ENCODE results near the gene FEV. TPM values are rescaled to one million over a fixed set of nuclear protein-coding genes. Genes with fewer than 3 reads are reported as not detected.
"Not testable (repeated sequence)": the region's sequence is repeated elsewhere in the genome, so short reads cannot be mapped to it uniquely, and the experiment has no call there.

The FEV gene
- total RNA-seq, 6 donors from 2014 or later: not detected

DNA sequence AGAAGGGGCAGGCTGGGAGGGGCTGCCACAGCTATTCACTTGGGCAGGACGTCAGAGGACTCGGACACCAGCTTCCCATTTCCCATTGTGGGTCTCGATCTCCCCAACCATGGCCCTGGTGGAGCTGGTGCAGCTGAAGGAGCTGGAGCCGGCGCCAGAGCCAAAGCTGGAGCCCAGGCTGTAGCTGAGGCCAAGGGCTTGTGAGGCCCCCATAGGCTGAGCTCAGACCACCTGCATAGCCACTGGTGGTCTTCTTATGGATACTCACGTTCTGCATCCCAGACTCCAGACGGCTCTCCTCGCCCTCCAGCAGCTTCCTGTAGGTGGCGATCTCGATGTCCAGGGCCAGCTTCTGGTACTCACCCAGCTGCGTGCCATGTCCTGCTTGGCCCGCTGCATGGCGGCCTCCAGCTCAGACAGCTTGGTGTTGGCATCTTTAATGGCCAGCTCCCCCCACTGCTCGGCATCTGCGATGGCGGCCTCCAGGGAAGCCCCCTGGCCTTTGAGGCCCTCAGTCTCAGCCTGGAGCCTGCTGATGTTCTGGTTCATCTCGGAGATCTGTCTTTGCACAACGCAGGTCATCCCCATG is 31.5 kb downstream of the FEV start:
- ATAC-seq (ENCODE audit: low FRiP score in 2 of 2): no peak
- peaks cover 0 to under 1% (median 0%) of the 10 kb centered on the region in 4 donors for H3K27me3 ChIP-seq

GRCh38 chr2:218952160-218952559 is 32.8 kb downstream of the FEV start:
- H3K27me3 ChIP-seq: no peaks in the 10 kb centered on the region
- no peaks in the 10 kb centered on the region for H3K4me1 ChIP-seq
- H3K9me3 ChIP-seq: no peaks in the 10 kb centered on the region
- ATAC-seq (ENCODE audit: low FRiP score in 2 of 2): no peak
- H3K27ac ChIP-seq: no peak overlapping the region
- H3K4me3 ChIP-seq: no peak overlapping the region
- no peak for DNase-seq
- TF ChIP-seq POLR2A (IDR thresholded peaks at IDR 0.05) (no peak), EP300 (IDR thresholded peaks at IDR 0.05) (no peak), POLR2AphosphoS5 (IDR thresholded peaks at IDR 0.05) (no peak), CTCF (IDR thresholded peaks at IDR 0.05) (no peak)
- WGBS, 2 donors: 90 to 97% methylated on average over 7 of the region's 7 CpGs
- H3K36me3 ChIP-seq: no peaks in the 10 kb centered on the region

More for the DNA sequence above, 31.5 kb downstream of the FEV start:
- TF ChIP-seq CTCF (IDR thresholded peaks at IDR 0.05): no peak
- TF ChIP-seq EP300 (IDR thresholded peaks at IDR 0.05): no peak
- TF ChIP-seq POLR2A (IDR thresholded peaks at IDR 0.05): no peak
- TF ChIP-seq POLR2AphosphoS5 (IDR thresholded peaks at IDR 0.05): no peak
- Histone ChIP-seq H3K27ac (no peak overlapping the region), H3K9me3 (no peaks in the 10 kb centered on the region), H3K36me3 (no peaks in the 10 kb centered on the region), H3K4me1 (no peaks in the 10 kb centered on the region), H3K4me3 (no peak overlapping the region)
- peak in 1 of 2 donors; percentile 52 for DNase-seq
- WGBS, 2 donors: 75 to 77% methylated on average over 10 to 18 of the region's 18 CpGs

DNA sequence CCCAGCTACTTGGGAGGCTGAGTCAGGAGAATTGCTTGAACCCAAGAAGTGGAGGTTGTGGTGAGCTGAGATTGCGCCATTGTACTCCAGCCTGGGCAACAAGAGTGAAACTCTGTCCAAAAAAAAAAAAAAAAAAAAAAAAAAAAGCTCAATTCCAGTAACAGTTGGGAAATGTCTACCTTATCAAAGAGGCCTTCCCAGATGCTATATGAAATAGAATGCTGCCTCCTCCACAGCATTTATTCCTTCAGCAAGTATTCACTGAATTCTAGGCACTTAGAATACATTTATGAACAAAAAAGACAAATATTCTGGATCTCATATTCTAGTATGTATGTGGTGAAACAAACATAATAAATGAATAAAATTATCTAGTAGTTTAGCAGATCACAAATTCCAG is 38.4 kb downstream of the FEV start:
- Histone ChIP-seq H3K9me3 (no peaks in the 10 kb centered on the region), H3K27ac (no peak overlapping the region), H3K4me3 (no peak overlapping the region), H3K27me3 (no peaks in the 10 kb centered on the region), H3K36me3 (no peaks in the 10 kb centered on the region), H3K4me1 (no peaks in the 10 kb centered on the region)
- TF ChIP-seq EP300 (IDR thresholded peaks at IDR 0.05): no peak
- TF ChIP-seq CTCF (IDR thresholded peaks at IDR 0.05): no peak
- TF ChIP-seq POLR2AphosphoS5 (IDR thresholded peaks at IDR 0.05): no peak
- no peak for TF ChIP-seq POLR2A (IDR thresholded peaks at IDR 0.05)
- WGBS, 2 donors: 83 to 88% methylated on average over 1 of the region's 1 CpG
- no peak for ATAC-seq (ENCODE audit: low FRiP score in 2 of 2)
- no peak for DNase-seq

GRCh38 chr2:218944759-218945404 is 40.1 kb downstream of the FEV start:
- no peaks in the 10 kb centered on the region for H3K9me3 ChIP-seq
- TF ChIP-seq CTCF (IDR thresholded peaks at IDR 0.05): no peak
- TF ChIP-seq EP300 (IDR thresholded peaks at IDR 0.05): no peak
- no peak for TF ChIP-seq POLR2AphosphoS5 (IDR thresholded peaks at IDR 0.05)
- TF ChIP-seq POLR2A (IDR thresholded peaks at IDR 0.05): no peak
- H3K27ac ChIP-seq: no peak overlapping the region
- no peak overlapping the region for H3K4me3 ChIP-seq
- no peak for ATAC-seq (ENCODE audit: low FRiP score in 2 of 2)
- no peaks in the 10 kb centered on the region for H3K36me3 ChIP-seq
- H3K27me3 ChIP-seq: no peaks in the 10 kb centered on the region
- no peaks in the 10 kb centered on the region for H3K4me1 ChIP-seq
- no peak for DNase-seq
- WGBS, 2 donors: 71 to 73% methylated on average over 1 of the region's 1 CpG

DNA sequence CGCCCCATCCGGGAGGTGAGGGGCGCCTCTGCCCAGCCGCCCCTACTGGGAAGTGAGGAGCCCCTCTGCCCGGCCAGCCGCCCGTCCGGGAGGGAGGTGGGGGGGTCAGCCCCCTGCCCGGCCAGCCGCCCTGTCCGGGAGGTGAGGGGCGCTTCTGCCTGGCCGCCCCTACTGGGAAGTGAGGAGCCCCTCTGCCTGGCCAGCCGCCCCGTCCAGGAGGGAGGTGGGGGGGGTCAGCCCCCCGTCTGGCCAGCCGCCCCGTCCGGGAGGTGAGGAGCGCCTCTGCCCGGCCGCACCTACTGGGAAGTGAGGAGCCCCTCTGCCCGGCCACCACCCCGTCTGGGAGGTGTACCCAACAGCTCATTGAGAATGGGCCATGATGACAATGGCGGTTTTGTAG is 53.2 kb downstream of the FEV start:
- H3K4me3 ChIP-seq; H3K36me3 ChIP-seq; H3K27ac ChIP-seq; H3K9me3 ChIP-seq; H3K27me3 ChIP-seq; H3K4me1 ChIP-seq; ATAC-seq (ENCODE audit: low FRiP score in 2 of 2): not testable (repeated sequence)
- DNase-seq: peak in 1 of 2 donors; percentile 59
- 93 to 97% methylated on average over 7 to 10 of the region's 25 CpGs for WGBS, 2 donors

Small RNA genes within 50 kb of the gene (small RNA-seq; reads per million reads assigned to genes)
- 2,346 to 12,534 (median 7,330) reads per million in 4 donors for gene MIR375

Other genes with a start within 250 kb of the FEV start
- 100 to 1,000 TPM in 5 of 6 donors, 10 to 100 TPM in 1; 70.1 to 178 (median 160) TPM for gene CYP27A1, start 203.0 kb downstream of the FEV start, total RNA-seq
- not detected for gene PRKAG3, start 153.4 kb downstream of the FEV start, total RNA-seq
- 1 to 10 TPM in 1 of 6 donors, under 1 TPM in 2, not detected in 3; 0.31 to 4.2 (median 0.44) TPM for gene WNT6, start 125.4 kb downstream of the FEV start, total RNA-seq
- gene WNT10A, start 104.3 kb downstream of the FEV start, total RNA-seq: 1 to 10 TPM in 1 of 6 donors, under 1 TPM in 3, not detected in 2; 0.15 to 1.0 (median 0.55) TPM
- gene CDK5R2, start 25.5 kb downstream of the FEV start, total RNA-seq: not detected
- not detected for gene CRYBA2, start 8.2 kb upstream of the FEV start, total RNA-seq
- 10 to 100 TPM in 3 of 6 donors, 1 to 10 TPM in 2, under 1 TPM in 1; 0.26 to 18.7 (median 10.7) TPM for gene CFAP65, start 56.3 kb upstream of the FEV start, total RNA-seq
- 1 to 10 TPM in 3 of 6 donors, under 1 TPM in 1, not detected in 2; 0.80 to 4.4 (median 1.5) TPM for gene IHH, start 75.7 kb upstream of the FEV start, total RNA-seq
- 10 to 100 TPM in 5 of 6 donors, 1 to 10 TPM in 1; 7.9 to 26.2 (median 14.3) TPM for gene NHEJ1, start 175.6 kb upstream of the FEV start, total RNA-seq
- 1 to 10 TPM in 4 of 6 donors, under 1 TPM in 2; 0.33 to 6.3 (median 2.6) TPM for gene SLC23A3, start 184.8 kb upstream of the FEV start, total RNA-seq
- 10 to 100 TPM; 42.7 to 86.8 (median 49.4) TPM for gene CNPPD1, start 191.7 kb upstream of the FEV start, total RNA-seq
- 100 to 1,000 TPM in 1 of 6 donors, 10 to 100 TPM in 5; 46.1 to 100 (median 60.5) TPM for gene RETREG2, start 193.1 kb upstream of the FEV start, total RNA-seq
- 10 to 100 TPM; 38.7 to 59.7 (median 43.3) TPM for gene ZFAND2B, start 221.6 kb upstream of the FEV start, total RNA-seq
- 10 to 100 TPM; 11.0 to 35.6 (median 21.9) TPM for gene ABCB6, start 233.8 kb upstream of the FEV start, total RNA-seq
- 10 to 100 TPM; 40.9 to 57.7 (median 49.8) TPM for gene ATG9A, start 244.5 kb upstream of the FEV start, total RNA-seq
- 100 to 1,000 TPM in 2 of 6 donors, 10 to 100 TPM in 4; 26.0 to 339 (median 67.2) TPM for gene ANKZF1, start 244.6 kb upstream of the FEV start, total RNA-seq